Ishikawa (cell line): Measurements from ENCODE around the gene THSD7A.

Experiments
- CEBPB ChIP-seq: IDR thresholded peaks from 2 replicates; pipeline ENCODE4 v1.6.1; 2012
- CREB1 ChIP-seq: IDR thresholded peaks from 2 replicates; pipeline ENCODE4 v1.6.1; 2012; ENCODE audit warnings: low read depth
- EGR1 ChIP-seq: IDR thresholded peaks from 2 replicates; pipeline ENCODE4 v1.6.1; 2012
- EP300 ChIP-seq: IDR thresholded peaks from 2 replicates; pipeline ENCODE4 v1.6.1; 2012; ENCODE audit warnings: borderline replicate concordance
- FOXM1 ChIP-seq: IDR thresholded peaks from 2 replicates; pipeline ENCODE4 v1.6.1; 2012; ENCODE audit warnings: low read depth, borderline replicate concordance
- NFIC ChIP-seq: IDR thresholded peaks from 2 replicates; pipeline ENCODE4 v1.6.1; 2012
- RAD21 ChIP-seq: IDR thresholded peaks from 2 replicates; pipeline ENCODE4 v1.6.1; 2012; ENCODE audit warnings: low read depth
- TAF1 ChIP-seq: IDR thresholded peaks from 2 replicates; pipeline ENCODE4 v1.6.1; 2012; ENCODE audit warnings: low read depth, mild to moderate bottlenecking
- TCF12 ChIP-seq: IDR thresholded peaks from 2 replicates; pipeline ENCODE4 v1.6.1; 2012; ENCODE audit warnings: low read depth
- TEAD4 ChIP-seq: IDR thresholded peaks from 2 replicates; pipeline ENCODE4 v1.6.1; 2012
- YY1 ChIP-seq: IDR thresholded peaks from 2 replicates; pipeline ENCODE4 v1.6.1; 2012; ENCODE audit warnings: low read depth
- ZBTB7A ChIP-seq: IDR thresholded peaks from 2 replicates; pipeline ENCODE4 v1.6.1; 2012; ENCODE audit warnings: low read depth
- TF ChIP-seq, protein P1 (sequence below): IDR thresholded peaks from 2 replicates; pipeline ENCODE4 v1.6.1; 2012
- TF ChIP-seq, protein P2 (sequence below): IDR thresholded peaks from 2 replicates; pipeline ENCODE4 v1.6.1; 2012
- TF ChIP-seq, protein P3 (sequence below): IDR thresholded peaks from 2 replicates; pipeline ENCODE4 v1.6.1; 2012; ENCODE audit warnings: low read depth, mild to moderate bottlenecking

Gene THSD7A

DNA sequence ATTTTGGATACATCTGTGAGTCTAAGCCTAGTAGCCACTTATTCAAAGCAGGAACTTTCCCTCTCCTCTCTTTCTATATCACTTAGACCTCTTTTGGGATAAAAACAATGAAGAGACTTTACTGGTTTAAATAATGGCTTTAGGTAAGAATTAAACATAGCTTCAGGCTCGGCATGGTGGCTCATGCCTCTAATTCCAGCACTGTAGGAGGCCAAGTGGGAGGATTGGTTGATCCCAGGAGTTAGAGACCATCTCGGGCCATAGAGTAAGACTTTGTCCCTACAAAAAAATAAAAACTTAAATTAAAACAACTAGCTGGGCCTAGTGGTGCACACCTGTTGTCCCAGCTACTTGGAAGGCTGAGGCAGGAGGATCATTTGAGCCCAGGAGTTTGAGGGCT is 304.3 kb downstream of the THSD7A start:
- no peak for TF ChIP-seq TCF12
- no peak for TF ChIP-seq RAD21
- TF ChIP-seq, protein P1, sequence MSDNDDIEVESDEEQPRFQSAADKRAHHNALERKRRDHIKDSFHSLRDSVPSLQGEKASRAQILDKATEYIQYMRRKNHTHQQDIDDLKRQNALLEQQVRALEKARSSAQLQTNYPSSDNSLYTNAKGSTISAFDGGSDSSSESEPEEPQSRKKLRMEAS, result no peak
- no peak for TF ChIP-seq CREB1
- TF ChIP-seq, protein P2, sequence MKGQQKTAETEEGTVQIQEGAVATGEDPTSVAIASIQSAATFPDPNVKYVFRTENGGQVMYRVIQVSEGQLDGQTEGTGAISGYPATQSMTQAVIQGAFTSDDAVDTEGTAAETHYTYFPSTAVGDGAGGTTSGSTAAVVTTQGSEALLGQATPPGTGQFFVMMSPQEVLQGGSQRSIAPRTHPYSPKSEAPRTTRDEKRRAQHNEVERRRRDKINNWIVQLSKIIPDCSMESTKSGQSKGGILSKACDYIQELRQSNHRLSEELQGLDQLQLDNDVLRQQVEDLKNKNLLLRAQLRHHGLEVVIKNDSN, result no peak
- TF ChIP-seq CEBPB, result no peak
- TF ChIP-seq TEAD4, result no peak
- no peak for TF ChIP-seq ZBTB7A
- TF ChIP-seq, protein P3, sequence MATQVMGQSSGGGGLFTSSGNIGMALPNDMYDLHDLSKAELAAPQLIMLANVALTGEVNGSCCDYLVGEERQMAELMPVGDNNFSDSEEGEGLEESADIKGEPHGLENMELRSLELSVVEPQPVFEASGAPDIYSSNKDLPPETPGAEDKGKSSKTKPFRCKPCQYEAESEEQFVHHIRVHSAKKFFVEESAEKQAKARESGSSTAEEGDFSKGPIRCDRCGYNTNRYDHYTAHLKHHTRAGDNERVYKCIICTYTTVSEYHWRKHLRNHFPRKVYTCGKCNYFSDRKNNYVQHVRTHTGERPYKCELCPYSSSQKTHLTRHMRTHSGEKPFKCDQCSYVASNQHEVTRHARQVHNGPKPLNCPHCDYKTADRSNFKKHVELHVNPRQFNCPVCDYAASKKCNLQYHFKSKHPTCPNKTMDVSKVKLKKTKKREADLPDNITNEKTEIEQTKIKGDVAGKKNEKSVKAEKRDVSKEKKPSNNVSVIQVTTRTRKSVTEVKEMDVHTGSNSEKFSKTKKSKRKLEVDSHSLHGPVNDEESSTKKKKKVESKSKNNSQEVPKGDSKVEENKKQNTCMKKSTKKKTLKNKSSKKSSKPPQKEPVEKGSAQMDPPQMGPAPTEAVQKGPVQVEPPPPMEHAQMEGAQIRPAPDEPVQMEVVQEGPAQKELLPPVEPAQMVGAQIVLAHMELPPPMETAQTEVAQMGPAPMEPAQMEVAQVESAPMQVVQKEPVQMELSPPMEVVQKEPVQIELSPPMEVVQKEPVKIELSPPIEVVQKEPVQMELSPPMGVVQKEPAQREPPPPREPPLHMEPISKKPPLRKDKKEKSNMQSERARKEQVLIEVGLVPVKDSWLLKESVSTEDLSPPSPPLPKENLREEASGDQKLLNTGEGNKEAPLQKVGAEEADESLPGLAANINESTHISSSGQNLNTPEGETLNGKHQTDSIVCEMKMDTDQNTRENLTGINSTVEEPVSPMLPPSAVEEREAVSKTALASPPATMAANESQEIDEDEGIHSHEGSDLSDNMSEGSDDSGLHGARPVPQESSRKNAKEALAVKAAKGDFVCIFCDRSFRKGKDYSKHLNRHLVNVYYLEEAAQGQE, result no peak
- TF ChIP-seq TAF1, result no peak

DNA sequence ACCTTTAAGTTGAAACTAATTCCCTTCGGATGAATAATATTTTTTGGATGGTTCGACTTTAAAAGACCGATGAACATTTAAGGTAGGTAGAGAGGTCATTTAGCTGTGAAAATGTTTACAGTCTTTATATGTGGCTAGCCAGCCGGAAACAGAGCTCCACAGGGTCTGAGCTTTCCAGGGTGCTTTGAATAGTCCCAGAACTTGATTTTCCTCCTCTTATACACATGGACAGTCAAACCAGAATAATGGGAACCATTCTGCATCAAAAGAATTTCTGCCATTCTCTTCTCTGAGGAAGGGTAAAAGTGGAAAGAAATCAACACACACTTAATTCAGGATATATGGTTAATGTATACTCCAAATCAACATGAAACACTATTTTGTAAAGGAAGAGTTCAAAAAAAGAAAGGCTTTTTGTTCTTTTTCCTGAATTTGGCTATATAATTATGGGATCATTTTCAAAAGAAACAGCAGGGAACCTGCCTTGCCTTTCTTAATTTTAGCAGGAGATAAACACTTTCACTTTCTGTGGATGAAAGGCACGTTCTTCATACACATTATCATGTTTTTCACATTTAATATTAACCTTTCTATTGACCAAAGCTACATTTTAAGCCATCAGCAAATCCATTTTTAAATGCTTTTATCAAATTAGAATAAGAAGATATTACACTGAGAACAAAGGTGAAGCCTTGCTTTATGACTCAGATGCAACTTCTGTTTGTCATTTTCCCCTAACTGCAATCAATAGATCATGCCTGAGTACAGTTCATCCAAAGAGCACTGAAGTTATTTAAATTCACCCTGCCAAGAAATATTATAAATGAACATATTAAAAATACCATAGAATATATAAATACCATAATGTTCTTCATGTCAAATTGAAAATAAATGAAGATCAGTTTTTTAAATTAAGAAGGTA is 307.3 kb downstream of the THSD7A start:
- TF ChIP-seq TEAD4 (peak; percentile 88), CEBPB (0 out of 2 replicates have a peak, but pooled peaks have one; percentile 4), NFIC (peak; percentile 83), YY1 (no peak), FOXM1 (peak; percentile 93), RAD21 (0 out of 2 replicates have a peak, but pooled peaks have one; percentile 6), EP300 (peak; percentile 95), TCF12 (peak; percentile 96)
- TF ChIP-seq, protein P2, result no peak
- TF ChIP-seq, protein P3, result no peak
- TF ChIP-seq, protein P1, result peak; percentile 41; the same call in 1 of the 2 replicates

DNA sequence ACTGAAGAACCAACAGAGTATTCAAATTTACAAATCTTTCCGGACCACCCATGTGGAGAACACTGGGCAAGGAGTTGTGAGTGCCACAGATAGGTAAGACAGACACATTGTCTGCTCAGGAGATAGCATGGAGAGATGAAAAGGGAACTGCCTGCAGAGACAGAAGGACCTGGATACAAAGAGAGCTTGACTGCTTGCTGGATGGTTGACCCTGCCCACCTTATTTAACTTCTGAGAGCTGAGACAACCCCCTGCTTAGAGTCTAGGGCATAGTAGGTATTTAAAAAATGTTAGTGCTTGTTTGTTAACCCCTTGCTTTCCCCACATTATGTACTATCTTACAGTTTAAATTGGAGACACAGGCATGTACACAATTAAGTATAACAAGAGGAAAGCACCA is 314.1 kb downstream of the THSD7A start:
- no peak for TF ChIP-seq EGR1
- TF ChIP-seq TCF12, result no peak
- TF ChIP-seq YY1, result no peak
- no peak for TF ChIP-seq TAF1
- TF ChIP-seq, protein P1, result no peak
- no peak for TF ChIP-seq CEBPB
- TF ChIP-seq NFIC, result no peak
- TF ChIP-seq, protein P3, result no peak
- TF ChIP-seq, protein P2, result no peak
- TF ChIP-seq ZBTB7A, result no peak
- no peak for TF ChIP-seq RAD21
- no peak for TF ChIP-seq EP300
- TF ChIP-seq FOXM1, result no peak
- no peak for TF ChIP-seq CREB1
- no peak for TF ChIP-seq TEAD4

DNA sequence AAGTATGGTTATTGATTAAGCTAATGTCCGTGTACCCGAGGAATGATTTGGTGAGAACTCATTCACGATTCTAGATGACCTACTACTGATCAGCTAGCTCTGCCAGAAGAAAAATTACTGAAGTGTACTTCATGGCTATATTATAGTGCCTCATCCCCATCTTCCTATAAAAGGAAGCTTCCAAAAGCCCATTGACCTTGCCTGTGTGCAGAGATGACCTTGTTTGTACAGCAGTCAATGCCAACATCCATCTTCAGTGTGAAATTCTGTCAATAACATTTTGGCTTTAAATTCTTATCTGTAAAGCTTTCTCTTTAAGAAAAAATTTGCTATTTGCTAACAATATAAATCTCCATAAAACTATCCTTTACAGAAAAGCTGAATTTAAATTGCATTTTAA is 315.7 kb downstream of the THSD7A start:
- TF ChIP-seq ZBTB7A (no peak), YY1 (no peak), FOXM1 (no peak), RAD21 (no peak), CEBPB (no peak)
